Measurements from ENCODE around the gene GATA5. TPM values are rescaled to one million over a fixed set of nuclear protein-coding genes. Genes with fewer than 3 reads are reported as not detected.
A peak's percentile ranks its signal among the peaks of the same experiment; 100 is the strongest.

Gene GATA5, protein sequence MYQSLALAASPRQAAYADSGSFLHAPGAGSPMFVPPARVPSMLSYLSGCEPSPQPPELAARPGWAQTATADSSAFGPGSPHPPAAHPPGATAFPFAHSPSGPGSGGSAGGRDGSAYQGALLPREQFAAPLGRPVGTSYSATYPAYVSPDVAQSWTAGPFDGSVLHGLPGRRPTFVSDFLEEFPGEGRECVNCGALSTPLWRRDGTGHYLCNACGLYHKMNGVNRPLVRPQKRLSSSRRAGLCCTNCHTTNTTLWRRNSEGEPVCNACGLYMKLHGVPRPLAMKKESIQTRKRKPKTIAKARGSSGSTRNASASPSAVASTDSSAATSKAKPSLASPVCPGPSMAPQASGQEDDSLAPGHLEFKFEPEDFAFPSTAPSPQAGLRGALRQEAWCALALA
- not detected in 2 replicates for total RNA-seq (2013; cell fraction: nucleolus; rRNA removed)
- total RNA-seq (2014; rRNA removed) (not detected in 2 replicates), total RNA-seq (2014; rRNA removed; fragmentation: Illumina TruSeq; extraction: Trizol) (not detected in 2 replicates), total RNA-seq (2021) (not detected in 2 replicates), polyA plus RNA-seq (2011; rRNA removed) (not detected in 2 replicates), polyA plus RNA-seq (2014; fragmentation: Illumina TruSeq; extraction: Trizol) (not detected in 2 replicates), polyA plus RNA-seq (2014; fragmentation: Nextera tagmentation; extraction: Ambion mirVana) (not detected), polyA plus RNA-seq (2014; rRNA removed) (not detected in 2 replicates), polyA plus RNA-seq (2016; fragmentation: Nextera tagmentation; extraction: Ambion mirVana) (not detected), polyA minus RNA-seq (2011; rRNA and poly(A)+ RNA removed) (not detected in 2 replicates), Bru-seq, nascent RNA (percentile 7 among the genes with signal in this experiment), BruChase-seq, experiment 1, labeled RNA remaining after a 6-hour chase (percentile 7 among the genes with signal in this experiment), BruChase-seq, experiment 2, labeled RNA remaining after a 2-hour chase (not detected)
- not detected for polyA plus RNA-seq (2011; ENCODE audit: low read depth)
- polyA plus RNA-seq (2011; cell fraction: cytosol; rRNA removed), result not detected in 2 replicates
- polyA plus RNA-seq (2011; cell fraction: nucleus; rRNA removed), result not detected in 2 replicates
- polyA plus RNA-seq (2012), result not detected in 2 replicates
- not detected in 2 replicates for polyA minus RNA-seq (2011; cell fraction: cytosol; rRNA and poly(A)+ RNA removed)
- polyA minus RNA-seq (2011; cell fraction: nucleus; rRNA and poly(A)+ RNA removed), result not detected in 2 replicates
- long read RNA-seq, experiment 1, result 0 reads
- long read RNA-seq, experiment 2, result 0 reads

DNA sequence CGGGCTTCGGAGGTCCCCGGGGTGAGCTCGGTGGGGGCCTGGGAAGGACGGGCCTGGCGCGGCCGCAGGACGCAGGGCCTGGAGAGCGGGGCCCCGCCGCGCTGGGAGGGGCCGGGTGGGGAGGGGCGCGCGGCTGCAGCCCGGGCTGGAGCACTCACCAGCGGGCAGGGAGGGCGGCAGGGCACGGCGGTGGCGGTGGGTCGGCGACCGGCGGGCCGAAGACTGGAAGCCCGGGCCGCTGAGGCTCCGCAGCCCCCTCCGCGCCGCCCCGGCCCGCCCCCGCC, at the start of gene GATA5:
Gene GATA5, minus strand, starts transcription at position 224 of the 284 bp plus-strand sequence. CDS start 474 bp downstream, outside the sequence.
- intact Hi-C loops (cut with micrococcal nuclease; ENCODE audit: unreplicated experiment), result no loop called here

More for the DNA sequence above, at the start of gene GATA5:
- ChIA-PET CTCF (no interaction called here), RAD21 (ENCODE audit: unreplicated experiment) (no interaction called here), SMC1A (ENCODE audit: uncharacterized antibody, unreplicated experiment) (no interaction called here), POLR2A (no interaction called here)
- no peak within 1 kb of the TSS for H3K27ac ChIP-seq (ENCODE audit: control insufficient read depth, insufficient read depth)
- FAIRE-seq, result no peak
- ATAC-seq, result no peak
- no peak within 1 kb of the TSS for H3K4me3 ChIP-seq
- no peak within 1 kb of the TSS for H3K9ac ChIP-seq (ENCODE audit: control insufficient read depth, insufficient read depth, low read length)
- in situ Hi-C loops (cut with MboI), result no loop called here
- no TSS peak for BruUV-seq (replicated peaks)
- H2AFZ ChIP-seq (ENCODE audit: control insufficient read depth, low read depth, low read length), result no peak within 1 kb of the TSS
- no peaks in the 10 kb centered on the region for H3K79me2 ChIP-seq (ENCODE audit: control insufficient read depth, insufficient read depth, low read length)
- peaks cover 6 to 17% of the 10 kb centered on the region in 2 experiments; a peak in 3 of 4 replicates for H3K27me3 ChIP-seq (replicated peaks in 1 of 2; ENCODE audit: control insufficient read depth in 2 of 2, insufficient read depth in 2 of 2, low read length in 1 of 2)
- no peaks in the 10 kb centered on the region for H3K36me3 ChIP-seq (ENCODE audit: control insufficient read depth in 2 of 2, insufficient read depth in 2 of 2, low read length in 1 of 2)
- H3K4me2 ChIP-seq (ENCODE audit: control insufficient read depth, insufficient read depth), result no peak within 1 kb of the TSS
- no peaks in the 10 kb centered on the region for H3K9me3 ChIP-seq (replicated peaks; ENCODE audit: control insufficient read depth, insufficient read depth, low read length)
- TF ChIP-seq, protein P1, sequence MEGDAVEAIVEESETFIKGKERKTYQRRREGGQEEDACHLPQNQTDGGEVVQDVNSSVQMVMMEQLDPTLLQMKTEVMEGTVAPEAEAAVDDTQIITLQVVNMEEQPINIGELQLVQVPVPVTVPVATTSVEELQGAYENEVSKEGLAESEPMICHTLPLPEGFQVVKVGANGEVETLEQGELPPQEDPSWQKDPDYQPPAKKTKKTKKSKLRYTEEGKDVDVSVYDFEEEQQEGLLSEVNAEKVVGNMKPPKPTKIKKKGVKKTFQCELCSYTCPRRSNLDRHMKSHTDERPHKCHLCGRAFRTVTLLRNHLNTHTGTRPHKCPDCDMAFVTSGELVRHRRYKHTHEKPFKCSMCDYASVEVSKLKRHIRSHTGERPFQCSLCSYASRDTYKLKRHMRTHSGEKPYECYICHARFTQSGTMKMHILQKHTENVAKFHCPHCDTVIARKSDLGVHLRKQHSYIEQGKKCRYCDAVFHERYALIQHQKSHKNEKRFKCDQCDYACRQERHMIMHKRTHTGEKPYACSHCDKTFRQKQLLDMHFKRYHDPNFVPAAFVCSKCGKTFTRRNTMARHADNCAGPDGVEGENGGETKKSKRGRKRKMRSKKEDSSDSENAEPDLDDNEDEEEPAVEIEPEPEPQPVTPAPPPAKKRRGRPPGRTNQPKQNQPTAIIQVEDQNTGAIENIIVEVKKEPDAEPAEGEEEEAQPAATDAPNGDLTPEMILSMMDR (IDR thresholded peaks at IDR 0.05 in 2 of 3, conservative IDR thresholded peaks at IDR 0.05 in 1 of 3; ENCODE audit: control insufficient read depth in 2 of 3, extremely low read depth in 1 of 3, insufficient read depth in 1 of 3, low read depth in 3 of 3, low read length in 3 of 3), result no peak
- TF ChIP-seq BCL11A (IDR thresholded peaks at IDR 0.05; ENCODE audit: low read depth, low read length), result no peak
- TF ChIP-seq SP1 (IDR thresholded peaks at IDR 0.05; ENCODE audit: low read depth, low read length), result no peak
- no peak for TF ChIP-seq EGR1 (IDR thresholded peaks at IDR 0.05; ENCODE audit: borderline replicate concordance in 1 of 2, low read depth in 2 of 2, low read length in 2 of 2)
- TF ChIP-seq ETV6 (conservative IDR thresholded peaks at IDR 0.05 in 1 of 2, IDR thresholded peaks at IDR 0.05 in 1 of 2; ENCODE audit: borderline replicate concordance in 1 of 2, low read depth in 1 of 2), result no peak
- TF ChIP-seq, protein P2, sequence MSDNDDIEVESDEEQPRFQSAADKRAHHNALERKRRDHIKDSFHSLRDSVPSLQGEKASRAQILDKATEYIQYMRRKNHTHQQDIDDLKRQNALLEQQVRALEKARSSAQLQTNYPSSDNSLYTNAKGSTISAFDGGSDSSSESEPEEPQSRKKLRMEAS (IDR thresholded peaks at IDR 0.05; ENCODE audit: low read depth, low read length), result no peak
- no peak for TF ChIP-seq ASH2L (IDR thresholded peaks at IDR 0.05; ENCODE audit: borderline replicate concordance, low read depth)
- TF ChIP-seq, protein P3, sequence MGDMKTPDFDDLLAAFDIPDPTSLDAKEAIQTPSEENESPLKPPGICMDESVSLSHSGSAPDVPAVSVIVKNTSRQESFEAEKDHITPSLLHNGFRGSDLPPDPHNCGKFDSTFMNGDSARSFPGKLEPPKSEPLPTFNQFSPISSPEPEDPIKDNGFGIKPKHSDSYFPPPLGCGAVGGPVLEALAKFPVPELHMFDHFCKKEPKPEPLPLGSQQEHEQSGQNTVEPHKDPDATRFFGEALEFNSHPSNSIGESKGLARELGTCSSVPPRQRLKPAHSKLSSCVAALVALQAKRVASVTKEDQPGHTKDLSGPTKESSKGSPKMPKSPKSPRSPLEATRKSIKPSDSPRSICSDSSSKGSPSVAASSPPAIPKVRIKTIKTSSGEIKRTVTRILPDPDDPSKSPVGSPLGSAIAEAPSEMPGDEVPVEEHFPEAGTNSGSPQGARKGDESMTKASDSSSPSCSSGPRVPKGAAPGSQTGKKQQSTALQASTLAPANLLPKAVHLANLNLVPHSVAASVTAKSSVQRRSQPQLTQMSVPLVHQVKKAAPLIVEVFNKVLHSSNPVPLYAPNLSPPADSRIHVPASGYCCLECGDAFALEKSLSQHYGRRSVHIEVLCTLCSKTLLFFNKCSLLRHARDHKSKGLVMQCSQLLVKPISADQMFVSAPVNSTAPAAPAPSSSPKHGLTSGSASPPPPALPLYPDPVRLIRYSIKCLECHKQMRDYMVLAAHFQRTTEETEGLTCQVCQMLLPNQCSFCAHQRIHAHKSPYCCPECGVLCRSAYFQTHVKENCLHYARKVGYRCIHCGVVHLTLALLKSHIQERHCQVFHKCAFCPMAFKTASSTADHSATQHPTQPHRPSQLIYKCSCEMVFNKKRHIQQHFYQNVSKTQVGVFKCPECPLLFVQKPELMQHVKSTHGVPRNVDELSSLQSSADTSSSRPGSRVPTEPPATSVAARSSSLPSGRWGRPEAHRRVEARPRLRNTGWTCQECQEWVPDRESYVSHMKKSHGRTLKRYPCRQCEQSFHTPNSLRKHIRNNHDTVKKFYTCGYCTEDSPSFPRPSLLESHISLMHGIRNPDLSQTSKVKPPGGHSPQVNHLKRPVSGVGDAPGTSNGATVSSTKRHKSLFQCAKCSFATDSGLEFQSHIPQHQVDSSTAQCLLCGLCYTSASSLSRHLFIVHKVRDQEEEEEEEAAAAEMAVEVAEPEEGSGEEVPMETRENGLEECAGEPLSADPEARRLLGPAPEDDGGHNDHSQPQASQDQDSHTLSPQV (IDR thresholded peaks at IDR 0.05), result no peak
- TF ChIP-seq RBBP5 (conservative IDR thresholded peaks at IDR 0.05), result no peak
- TF ChIP-seq, protein P4, sequence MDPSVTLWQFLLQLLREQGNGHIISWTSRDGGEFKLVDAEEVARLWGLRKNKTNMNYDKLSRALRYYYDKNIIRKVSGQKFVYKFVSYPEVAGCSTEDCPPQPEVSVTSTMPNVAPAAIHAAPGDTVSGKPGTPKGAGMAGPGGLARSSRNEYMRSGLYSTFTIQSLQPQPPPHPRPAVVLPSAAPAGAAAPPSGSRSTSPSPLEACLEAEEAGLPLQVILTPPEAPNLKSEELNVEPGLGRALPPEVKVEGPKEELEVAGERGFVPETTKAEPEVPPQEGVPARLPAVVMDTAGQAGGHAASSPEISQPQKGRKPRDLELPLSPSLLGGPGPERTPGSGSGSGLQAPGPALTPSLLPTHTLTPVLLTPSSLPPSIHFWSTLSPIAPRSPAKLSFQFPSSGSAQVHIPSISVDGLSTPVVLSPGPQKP (IDR thresholded peaks at IDR 0.05; ENCODE audit: low read depth, low read length), result no peak
- DNase-seq (ENCODE audit: low read depth, low spot score), result no peak
- H3K4me1 ChIP-seq (ENCODE audit: control insufficient read depth, insufficient read depth, low read length), result no peaks in the 10 kb centered on the region
- WGBS (ENCODE audit: insufficient coverage, insufficient replicate concordance, low lambda C conversion rate, missing lambda C conversion rate), result 5% methylated on average over 8 of the region's 37 CpGs
- no peaks in the 10 kb centered on the region for H4K20me1 ChIP-seq (ENCODE audit: control insufficient read depth, insufficient read depth)
